H1 (cell line): ENCODE results near the gene SHTN1. TPM values are rescaled to one million over a fixed set of nuclear protein-coding genes. Genes with fewer than 3 reads are reported as not detected.

Experiments
- CTCF ChIA-PET: fragments of 300-600 bp; sonication (Branson Sonifier 250); formaldehyde crosslinking; loops from one replicate; lab custom pipeline; 2021; ENCODE audit not compliant: partially characterized antibody; lab: Charles Lee
- POLR2A ChIA-PET: fragments of 300-600 bp; sonication (Branson Sonifier 250); formaldehyde crosslinking; loops from one replicate; lab custom pipeline; 2021; ENCODE audit warnings: inconsistent platforms; ENCODE audit not compliant: partially characterized antibody; lab: Charles Lee
- DNase-seq, 2 experiments: peaks; one replicate each; pipeline versions ENCODE4 v3.0.0 to v3.0.0-alpha.2; 2010 to 2022; ENCODE audit warnings: low spot score in 2 of 2, low read depth in 1 of 2, mixed read lengths in 1 of 2
- FAIRE-seq: peaks from 2 replicates; lab custom pipeline; 2011; peaks lifted over from hg19 to GRCh38; lab: Jason Lieb, UNC
- H2AFZ ChIP-seq: 2 replicates; pipeline ENCODE4 v1.8.1; 2012; ENCODE audit warnings: low read length, inconsistent platforms
- H2AK5ac ChIP-seq: 2 replicates; pipeline ENCODE4 v1.6.1; 2013; ENCODE audit warnings: low read depth, low read length
- H2BK120ac ChIP-seq: replicated peaks from 2 replicates; pipeline ENCODE3; 2013; ENCODE audit warnings: low read depth, low read length, inconsistent platforms
- H2BK12ac ChIP-seq: 2 replicates; pipeline ENCODE4 v1.6.1; 2013; ENCODE audit warnings: low read depth, low read length
- H2BK15ac ChIP-seq: 2 replicates; pipeline ENCODE4 v1.6.1; 2013; ENCODE audit warnings: low read length
- H2BK20ac ChIP-seq: 2 replicates; pipeline ENCODE4 v1.6.1; 2013; ENCODE audit warnings: low read length
- H2BK5ac ChIP-seq: 2 replicates; pipeline ENCODE4 v1.6.1; 2013; ENCODE audit warnings: low read depth, low read length
- H3K14ac ChIP-seq: 2 replicates; pipeline ENCODE4 v1.6.1; 2013; ENCODE audit warnings: inconsistent platforms; ENCODE audit not compliant: insufficient read length
- H3K18ac ChIP-seq: 2 replicates; pipeline ENCODE4 v1.6.1; 2013; ENCODE audit warnings: low read length; ENCODE audit errors: extremely low read depth
- H3K23ac ChIP-seq: 2 replicates; pipeline ENCODE4 v1.6.1; 2013; ENCODE audit warnings: inconsistent platforms; ENCODE audit not compliant: insufficient read length
- H3K23me2 ChIP-seq: 2 replicates; pipeline ENCODE4 v1.6.1; 2013; ENCODE audit warnings: low read depth, low read length
- H3K27ac ChIP-seq: 2 replicates; pipeline ENCODE4 v1.6.1; 2011; ENCODE audit warnings: low read depth, low read length, inconsistent platforms
- H3K27me3 ChIP-seq, 4 experiments: replicated peaks in 1 of 4; 1 replicate in 1 of 4; 2 replicates in 3 of 4; pipeline versions ENCODE4 v1.6.1 to v1.8.1; 2011 to 2013; ENCODE audit warnings: low read length in 3 of 4, mild to moderate bottlenecking in 3 of 4, inconsistent platforms in 2 of 4, mixed read lengths in 2 of 4, moderate library complexity in 1 of 4; ENCODE audit not compliant: control insufficient read depth in 3 of 4, insufficient read depth in 3 of 4; ENCODE audit errors: extremely low read depth in 1 of 4
- H3K36me3 ChIP-seq, 4 experiments: 2 replicates each; pipeline versions ENCODE4 v1.6.1 to v1.8.1; 2011 to 2013; ENCODE audit warnings: mild to moderate bottlenecking in 4 of 4, low read length in 3 of 4, moderate library complexity in 2 of 4, control low read depth in 1 of 4, inconsistent platforms in 1 of 4; ENCODE audit not compliant: insufficient read depth in 4 of 4, control insufficient read depth in 2 of 4
- H3K4ac ChIP-seq: replicated peaks from 2 replicates; pipeline ENCODE3; 2013; ENCODE audit warnings: low read length, low read depth, mixed read lengths, inconsistent platforms; ENCODE audit not compliant: insufficient read length
- H3K4me1 ChIP-seq, 4 experiments: replicated peaks in 1 of 4; 1 replicate in 1 of 4; 2 replicates in 3 of 4; pipeline versions ENCODE4 v1.6.1 to v1.8.1; 2011 to 2013; ENCODE audit warnings: low read length in 3 of 4, inconsistent platforms in 2 of 4, mixed read lengths in 1 of 4; ENCODE audit not compliant: insufficient read depth in 4 of 4, control insufficient read depth in 3 of 4
- H3K4me2 ChIP-seq, 2 experiments: 2 replicates each; pipeline versions ENCODE4 v1.6.1 to v1.8.1; 2011 to 2013; ENCODE audit warnings: low read depth in 2 of 2, low read length in 2 of 2, control low read depth in 1 of 2, inconsistent platforms in 1 of 2, mild to moderate bottlenecking in 1 of 2; ENCODE audit not compliant: insufficient read depth in 1 of 2
- H3K4me3 ChIP-seq, 4 experiments: fragments of 200-600, 300-600 bp in 1 of 4; sonication (generic), shearing (Covaris generic), sonication (Bioruptor Twin) in 1 of 4; 2 replicates each; pipeline versions ENCODE4 v1.5.1 to v1.8.1; 2011 to 2016; ENCODE audit warnings: low read length in 4 of 4, low read depth in 3 of 4, control low read depth in 2 of 4, inconsistent platforms in 2 of 4, mild to moderate bottlenecking in 2 of 4, mixed read lengths in 1 of 4, moderate library complexity in 1 of 4; ENCODE audit not compliant: insufficient read depth in 2 of 4; ENCODE audit errors: extremely low read depth in 1 of 4
- H3K56ac ChIP-seq: replicated peaks from 2 replicates; pipeline ENCODE3; 2013; ENCODE audit warnings: low read depth, mild to moderate bottlenecking, mixed read lengths, low read length, inconsistent platforms; ENCODE audit not compliant: insufficient read length
- H3K79me1 ChIP-seq: 2 replicates; pipeline ENCODE4 v1.6.1; 2013; ENCODE audit warnings: low read depth, low read length, control low read depth
- H3K79me2 ChIP-seq, 2 experiments: 2 replicates each; pipeline versions ENCODE4 v1.6.1 to v1.8.1; 2012 to 2013; ENCODE audit warnings: low read length in 2 of 2, mild to moderate bottlenecking in 2 of 2, inconsistent platforms in 1 of 2; ENCODE audit not compliant: insufficient read depth in 2 of 2, control insufficient read depth in 1 of 2
- H3K9ac ChIP-seq, 4 experiments: replicated peaks in 1 of 4; 1 replicate in 1 of 4; 2 replicates in 3 of 4; pipeline versions ENCODE4 v1.6.1 to v1.8.1; 2011 to 2013; ENCODE audit warnings: low read depth in 3 of 4, low read length in 3 of 4, control low read depth in 2 of 4, mild to moderate bottlenecking in 2 of 4, moderate library complexity in 2 of 4, inconsistent platforms in 1 of 4; ENCODE audit errors: extremely low read depth in 1 of 4
- H3K9me3 ChIP-seq, 2 experiments: 2 replicates each; pipeline versions ENCODE4 v1.6.1 to v1.8.1; 2012 to 2013; ENCODE audit warnings: mild to moderate bottlenecking in 2 of 2, moderate library complexity in 2 of 2, control low read depth in 1 of 2, inconsistent platforms in 1 of 2, low read depth in 1 of 2, low read length in 1 of 2, mixed read lengths in 1 of 2; ENCODE audit not compliant: insufficient read depth in 2 of 2
- H4K20me1 ChIP-seq, 2 experiments: replicated peaks in 1 of 2; 2 replicates each; pipeline versions ENCODE3 to v1.8.1; 2011 to 2013; ENCODE audit warnings: inconsistent platforms in 2 of 2, low read length in 2 of 2, mild to moderate bottlenecking in 1 of 2; ENCODE audit not compliant: insufficient read depth in 2 of 2, control insufficient read depth in 1 of 2
- H4K5ac ChIP-seq: 2 replicates; pipeline ENCODE4 v1.6.1; 2013; ENCODE audit warnings: low read length, low read depth, mixed read lengths, inconsistent platforms; ENCODE audit not compliant: insufficient read length
- H4K8ac ChIP-seq: 2 replicates; pipeline ENCODE4 v1.8.0; 2013; ENCODE audit warnings: mild to moderate bottlenecking, moderate library complexity, low read length, inconsistent platforms; ENCODE audit not compliant: insufficient read depth; ENCODE audit errors: extremely low read depth
- H4K91ac ChIP-seq: replicated peaks from 2 replicates; pipeline ENCODE3; 2013; ENCODE audit warnings: low read length, mixed read lengths, inconsistent platforms; ENCODE audit not compliant: insufficient read length
- CTCF ChIP-seq, 3 experiments: IDR thresholded peaks; 1 replicate in 2 of 3; 2 replicates in 1 of 3; pipeline versions ENCODE4 v1.5.1 to v1.6.1; 2011; ENCODE audit warnings: low read length in 3 of 3, mild to moderate bottlenecking in 3 of 3, inconsistent platforms in 2 of 3, low read depth in 1 of 3, moderate library complexity in 1 of 3; ENCODE audit not compliant: insufficient read depth in 1 of 3; ENCODE audit errors: control extremely low read depth in 1 of 3
- RAD21 ChIP-seq, 2 experiments: IDR thresholded peaks in 1 of 2; conservative IDR thresholded peaks in 1 of 2; 2 replicates each; pipeline ENCODE4 v1.6.1; 2011; ENCODE audit warnings: low read depth in 2 of 2, low read length in 2 of 2, improper control_type of control experiment in 1 of 2, inconsistent platforms in 1 of 2, mild to moderate bottlenecking in 1 of 2, moderate library complexity in 1 of 2
- RXRA ChIP-seq: IDR thresholded peaks from 2 replicates; pipeline ENCODE4 v1.6.1; 2011; ENCODE audit warnings: low read depth, mild to moderate bottlenecking, low read length, moderate library complexity; ENCODE audit not compliant: insufficient read depth
- SP2 ChIP-seq: IDR thresholded peaks from 2 replicates; pipeline ENCODE4 v1.6.1; 2012; ENCODE audit warnings: mild to moderate bottlenecking, low read length, inconsistent platforms
- WGBS, 2 experiments: shearing (Covaris generic) in 1 of 2; methylation state at CpG; one replicate each; pipeline versions ENCODE4 v1.1.6 to v1.1.7; 2013 to 2015; ENCODE audit warnings: low lambda C conversion rate in 2 of 2, mixed read lengths in 2 of 2, inconsistent platforms in 1 of 2, low coverage in 1 of 2, missing lambda C conversion rate in 1 of 2; ENCODE audit not compliant: insufficient replicate concordance in 2 of 2, insufficient coverage in 1 of 2, insufficient read length in 1 of 2; ENCODE audit errors: extremely low coverage in 1 of 2, missing lambda C conversion rate in 1 of 2; 5-methylcytosine and 5-hydroxymethylcytosine counted together
- polyA plus RNA-seq, 7 experiments: library from polyadenylated mRNA; depleted of rRNA in 3 of 7; stranded (reverse) in 5 of 7; unstranded in 2 of 7; fragments of >200 nt in 5 of 7; fragments of 200-250 nt in 2 of 7; gene quantifications; 1 replicate in 5 of 7; 2 replicates in 1 of 7; 4 replicates in 1 of 7; pipeline versions ENCODE4 v1.2.1 to v1.2.3, GENCODE V29; 2011 to 2013; ENCODE audit warnings: missing spikeins in 2 of 7, mixed read lengths in 2 of 7
- total RNA-seq: library from RNA; stranded (reverse); fragmentation: NEBNext Ultra II Directional; extraction: Animal tissue kit (Norgen Biotek cat#: 25700); gene quantifications from 2 replicates; pipeline ENCODE4 v1.2.1, GENCODE V29; 2021

Gene SHTN1
- total and polyA plus RNA-seq, 2 of the 8 experiments (the other 6 are each of a cell fraction or from before 2014, with no cell fraction given), result 3.3 to 12.7 TPM

- no peak overlapping the region for H3K4me3 ChIP-seq
- no peaks in the 10 kb centered on the region for H3K27me3 ChIP-seq
- no peak overlapping the region for H3K27ac ChIP-seq
- no peak overlapping the region for H2AFZ ChIP-seq
- H3K4me1 ChIP-seq, result peaks cover 29 to 50% (median 41%) of the 10 kb centered on the region in 4 experiments
- no peak overlapping the region for H3K9ac ChIP-seq
- H2AK5ac ChIP-seq, result no peak overlapping the region
- H4K8ac ChIP-seq, result no peak overlapping the region
- H2BK120ac ChIP-seq, result no peak overlapping the region
- no peaks in the 10 kb centered on the region; a peak in 1 of 8 replicates for H3K36me3 ChIP-seq
- H2BK12ac ChIP-seq, result no peak overlapping the region
- H3K23me2 ChIP-seq, result no peaks in the 10 kb centered on the region
- no peaks in the 10 kb centered on the region for H3K9me3 ChIP-seq
- H3K79me1 ChIP-seq, result no peaks in the 10 kb centered on the region
- no peak for DNase-seq
- no peak overlapping the region for H2BK20ac ChIP-seq
- CTCF ChIA-PET, result interaction anchor here (0.7 to 4.1 kb wide), 24 partner anchors 8 to 338 kb away, joined by 3 to 21 read pairs (median 4); partner anchors contain the start of gene ENO4
- H3K23ac ChIP-seq, result no peak overlapping the region
- FAIRE-seq, result no peak
- 78% methylated on average over 8 of the region's 8 CpGs; no CpG with 5 or more reads in 1 of the 2 experiments for WGBS, 2 experiments
- H3K14ac ChIP-seq, result no peak overlapping the region
- no peak overlapping the region for H2BK15ac ChIP-seq
- POLR2A ChIA-PET, result interaction anchor here (0.8 to 4.7 kb wide), 6 partner anchors 10 to 35 kb away, joined by 3 to 21 read pairs (median 4); partner anchors contain the start of gene ENO4
- H3K4me2 ChIP-seq, result peak overlapping the region in 1 of 2 experiments; percentile 48; a peak in 1 of 4 replicates
- no peak for TF ChIP-seq SP2
- TF ChIP-seq CTCF (IDR thresholded peaks at IDR 0.05; ENCODE audit: control extremely low read depth in 1 of 3, insufficient read depth in 1 of 3, low read depth in 1 of 3, low read length in 3 of 3), result peak in 2 of 3 experiments; percentile 12 to 22; a peak in 2 of 4 replicates
- TF ChIP-seq RAD21 (IDR thresholded peaks at IDR 0.05 in 1 of 2, conservative IDR thresholded peaks at IDR 0.05 in 1 of 2; ENCODE audit: low read depth in 2 of 2, low read length in 2 of 2), result peak; percentile 54 to 61
- TF ChIP-seq RXRA, result no peak
- H4K5ac ChIP-seq, result no peak overlapping the region
- H3K56ac ChIP-seq, result no peak overlapping the region
- no peak overlapping the region for H3K4ac ChIP-seq
- H2BK5ac ChIP-seq, result no peak overlapping the region
- H4K20me1 ChIP-seq, result no peaks in the 10 kb centered on the region
- H3K79me2 ChIP-seq, result no peaks in the 10 kb centered on the region
- no peak overlapping the region for H4K91ac ChIP-seq
- H3K18ac ChIP-seq, result no peak overlapping the region
These were observed 168.0 kb downstream of the SHTN1 start for GRCh38 chr10:116836902-116837523.
